GM21786 (cell line): ENCODE measurements around the gene PIP5K1B.

ENCODE experiments used
- ATAC-seq: cut with Tn5 transposase; IDR thresholded peaks from one replicate; pipeline ENCODE4 v1.9.1; 2021; ENCODE audit not compliant: unreplicated experiment

The PIP5K1B gene

DNA sequence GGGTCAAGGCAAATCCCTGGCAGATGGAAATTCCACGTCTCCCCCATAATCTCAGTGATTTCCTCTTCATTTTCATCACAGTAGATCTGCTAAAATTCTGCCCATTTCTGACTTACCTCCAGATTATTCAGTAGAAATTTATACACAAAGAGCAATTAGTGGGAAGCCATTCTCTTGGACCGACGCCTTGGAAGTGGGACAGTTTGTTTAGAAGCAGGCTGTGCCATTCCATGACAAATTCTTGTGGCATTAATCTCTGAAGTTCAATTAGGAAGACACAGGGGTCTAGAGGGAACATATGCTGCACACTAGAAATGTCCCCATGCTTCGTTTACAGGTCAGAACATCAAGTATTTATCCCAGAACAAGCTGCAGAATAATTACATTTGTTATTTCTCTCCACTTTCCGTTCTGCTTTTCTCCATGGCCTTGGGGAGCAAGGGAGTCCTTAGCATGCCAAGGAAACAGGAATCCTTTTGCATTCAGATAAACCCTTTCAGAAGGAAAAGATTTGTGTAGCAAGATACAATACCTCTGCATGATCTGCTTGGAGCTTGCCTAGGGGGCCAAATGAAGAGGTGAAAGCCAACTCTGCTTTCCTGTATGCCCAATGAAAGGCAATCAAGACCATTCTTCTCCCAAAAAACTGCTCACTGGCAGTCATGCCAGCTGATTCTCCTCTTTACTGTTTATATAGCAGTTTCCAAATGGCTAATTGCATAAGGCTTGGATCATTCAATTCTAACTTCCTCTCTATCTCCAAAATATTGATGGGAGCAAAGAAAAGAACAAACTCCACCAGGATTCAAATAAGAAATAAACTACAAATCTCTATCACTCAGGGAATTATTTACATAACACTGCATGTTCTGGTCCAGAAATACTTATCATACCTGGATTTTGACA, 311.4 kb downstream of the PIP5K1B start:
- no peak for ATAC-seq

- no peak for ATAC-seq
Measured at GRCh38 chr9:69018737-69019136, 313.7 kb downstream of the PIP5K1B start.

DNA sequence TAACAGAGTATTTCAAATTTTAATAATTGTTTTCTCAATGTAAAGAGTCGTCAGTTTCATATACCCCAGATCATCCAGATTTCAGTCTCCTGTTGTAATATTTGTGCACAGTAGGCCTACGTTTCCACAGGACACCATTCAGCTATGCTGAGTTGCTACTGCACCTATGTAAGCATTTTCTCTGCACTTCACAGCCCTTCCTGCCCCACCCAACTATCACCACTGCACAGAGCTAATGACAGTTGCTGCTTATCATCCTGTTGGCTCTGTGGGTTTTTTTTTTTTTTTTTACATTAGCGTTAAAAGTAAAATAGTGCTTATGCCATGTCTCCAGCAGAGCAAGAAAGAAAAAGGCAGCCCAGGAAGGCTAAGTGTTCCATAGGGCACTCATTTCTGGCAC, 314.8 kb downstream of the PIP5K1B start:
- no peak for ATAC-seq

DNA sequence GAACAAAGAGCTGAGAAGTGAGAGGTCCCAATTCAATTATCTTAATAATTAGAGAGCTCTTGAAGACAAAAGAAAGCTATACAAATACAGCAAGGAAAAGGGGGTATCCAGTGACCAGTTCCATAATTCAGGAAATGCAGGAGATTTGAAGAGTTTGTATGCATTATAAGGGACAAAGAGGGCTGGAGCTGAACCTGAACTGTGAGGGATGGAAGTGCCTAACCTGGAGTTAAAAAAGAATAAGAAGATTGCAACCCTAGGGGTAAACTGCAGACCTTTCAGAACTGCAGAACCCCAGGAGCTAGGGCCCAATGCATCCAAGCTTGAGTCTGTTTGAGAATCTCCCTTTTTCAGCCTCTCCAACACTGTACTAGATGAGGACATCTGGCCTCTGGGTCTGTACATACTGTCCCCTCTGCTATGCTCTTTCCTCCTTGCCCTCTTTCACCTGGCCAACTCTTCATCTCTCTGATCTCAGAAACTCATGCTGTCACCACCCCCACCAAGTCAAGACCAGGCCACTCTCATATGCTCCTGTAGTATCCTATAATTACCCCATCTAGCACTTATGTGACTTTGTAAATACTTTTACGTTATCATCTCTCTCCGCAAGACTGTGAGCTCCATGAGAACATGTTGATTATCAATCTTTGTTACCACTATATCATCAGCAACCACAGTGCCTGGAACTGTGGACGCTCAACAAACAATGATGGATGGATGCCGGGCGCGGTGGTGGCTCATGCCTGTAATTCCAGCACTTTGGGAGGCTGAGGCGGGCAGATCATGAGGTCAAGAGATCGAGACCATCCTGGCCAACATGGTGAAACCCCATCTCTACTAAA, 315.5 kb downstream of the PIP5K1B start:
- no peak for ATAC-seq

DNA sequence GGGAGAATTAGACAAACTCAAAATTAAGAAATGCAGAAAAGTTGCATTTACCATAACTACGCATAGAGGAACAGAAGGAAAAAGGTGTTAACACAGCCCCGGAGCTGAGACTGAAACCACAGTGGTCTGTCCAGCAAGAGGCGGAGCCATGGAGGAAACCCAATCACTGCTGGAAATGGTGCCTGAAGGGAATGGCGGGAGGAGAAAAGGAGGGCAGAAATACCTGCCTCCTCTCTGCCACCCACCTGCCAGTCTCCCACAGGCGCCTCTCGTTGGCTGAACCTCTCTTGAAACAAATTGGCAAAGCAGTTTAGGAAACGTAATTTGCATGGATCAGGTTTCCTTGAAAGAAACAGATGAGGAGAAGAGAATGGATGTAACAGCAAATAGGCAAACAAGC, 318.6 kb downstream of the PIP5K1B start:
- ATAC-seq, result no peak

GRCh38 chr9:69027355-69028097, 322.5 kb downstream of the PIP5K1B start:
- ATAC-seq, result peak; percentile 83

DNA sequence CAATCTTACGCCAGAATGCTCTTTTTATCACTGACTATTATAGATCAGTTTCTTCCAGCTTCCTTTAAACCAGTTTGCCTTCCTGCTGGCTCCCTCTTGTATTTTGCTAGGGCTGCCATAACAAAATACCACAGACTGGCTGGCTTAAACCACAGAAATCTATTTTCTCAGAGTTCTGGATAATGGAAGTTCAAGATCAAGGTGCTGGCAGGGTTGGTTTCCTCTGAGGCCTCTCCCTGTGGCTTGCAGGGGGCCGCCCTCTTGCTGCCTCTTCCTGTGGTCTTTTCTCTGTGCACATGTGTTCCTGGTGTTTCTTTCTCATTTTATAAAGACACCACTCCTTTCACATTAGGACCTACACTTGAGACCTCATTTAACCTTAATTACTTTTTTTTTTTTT, 323.7 kb downstream of the PIP5K1B start:
- no peak for ATAC-seq

DNA sequence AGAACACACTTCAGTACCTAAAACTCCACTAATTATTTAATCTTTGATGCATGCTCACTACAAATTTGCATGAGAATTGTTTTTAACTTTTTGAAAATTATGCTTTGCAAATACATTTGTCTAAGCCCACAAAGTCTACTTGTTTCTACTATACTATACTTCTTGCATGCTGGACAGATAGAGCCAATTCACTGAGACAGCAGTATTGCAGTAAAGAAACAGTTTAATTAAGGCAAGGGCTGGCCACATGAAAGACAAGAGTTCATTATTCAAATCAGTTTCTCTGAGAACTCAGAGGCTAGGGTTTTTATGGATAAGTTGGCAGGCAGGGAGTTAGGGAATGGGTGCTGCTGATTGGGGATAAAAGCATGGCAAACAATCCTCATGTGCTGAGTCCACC, 324.5 kb downstream of the PIP5K1B start:
- ATAC-seq, result no peak

DNA sequence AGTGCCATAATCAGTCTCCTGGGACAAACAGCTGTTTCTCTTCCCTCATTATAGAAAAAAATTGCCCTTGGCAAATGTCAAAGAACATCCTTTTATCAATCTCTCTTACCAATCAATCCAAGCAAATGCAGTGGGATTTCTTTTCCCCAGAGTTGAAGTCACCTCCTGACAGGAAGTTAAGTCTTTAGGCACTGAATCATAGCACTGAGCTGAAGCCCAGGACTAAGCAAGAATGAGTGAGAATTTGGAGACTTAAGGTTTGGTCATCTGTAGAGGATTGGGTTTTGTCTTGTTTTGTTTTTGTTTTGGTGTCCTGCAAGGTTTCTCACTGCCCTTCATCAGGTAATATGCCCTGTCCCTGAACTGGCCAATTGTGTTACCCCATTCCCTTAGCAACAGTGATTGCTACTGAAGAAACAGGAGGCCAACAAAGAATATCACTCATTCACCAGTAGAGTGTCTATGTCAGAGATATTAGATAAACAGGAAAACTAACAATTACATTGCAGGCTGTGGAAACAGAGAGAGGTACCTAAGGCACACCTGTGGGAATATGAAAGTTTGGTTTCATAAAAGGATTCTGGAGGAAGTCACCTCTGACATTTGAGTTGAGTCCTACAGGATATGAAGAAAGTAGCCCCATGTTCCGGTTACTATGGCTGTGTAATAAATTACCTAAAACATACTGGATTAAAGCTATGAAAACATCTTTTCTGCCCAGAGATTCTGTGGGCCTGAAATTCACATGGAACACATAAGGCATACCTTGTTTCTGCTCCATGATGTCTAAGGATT, 326.0 kb downstream of the PIP5K1B start:
- ATAC-seq, result no peak

DNA sequence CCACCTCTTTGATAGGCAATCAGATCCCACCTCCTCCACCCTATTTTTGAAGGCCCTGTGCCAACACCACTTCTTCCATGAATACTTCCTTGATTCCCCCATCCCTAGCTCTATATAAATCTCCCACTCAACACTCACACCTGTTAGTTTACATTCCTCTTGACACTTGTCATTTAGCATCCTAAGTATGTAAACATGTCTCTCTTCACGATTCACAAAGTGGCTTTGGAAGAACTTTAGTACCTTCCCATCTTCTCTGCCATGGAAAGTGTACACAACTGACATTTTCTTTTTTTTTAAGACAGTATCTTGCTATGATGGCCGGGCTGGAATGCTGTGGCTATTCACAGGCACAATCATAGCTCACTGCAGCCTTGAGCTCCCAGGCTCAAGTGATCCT, 329.0 kb downstream of the PIP5K1B start:
- no peak for ATAC-seq

DNA sequence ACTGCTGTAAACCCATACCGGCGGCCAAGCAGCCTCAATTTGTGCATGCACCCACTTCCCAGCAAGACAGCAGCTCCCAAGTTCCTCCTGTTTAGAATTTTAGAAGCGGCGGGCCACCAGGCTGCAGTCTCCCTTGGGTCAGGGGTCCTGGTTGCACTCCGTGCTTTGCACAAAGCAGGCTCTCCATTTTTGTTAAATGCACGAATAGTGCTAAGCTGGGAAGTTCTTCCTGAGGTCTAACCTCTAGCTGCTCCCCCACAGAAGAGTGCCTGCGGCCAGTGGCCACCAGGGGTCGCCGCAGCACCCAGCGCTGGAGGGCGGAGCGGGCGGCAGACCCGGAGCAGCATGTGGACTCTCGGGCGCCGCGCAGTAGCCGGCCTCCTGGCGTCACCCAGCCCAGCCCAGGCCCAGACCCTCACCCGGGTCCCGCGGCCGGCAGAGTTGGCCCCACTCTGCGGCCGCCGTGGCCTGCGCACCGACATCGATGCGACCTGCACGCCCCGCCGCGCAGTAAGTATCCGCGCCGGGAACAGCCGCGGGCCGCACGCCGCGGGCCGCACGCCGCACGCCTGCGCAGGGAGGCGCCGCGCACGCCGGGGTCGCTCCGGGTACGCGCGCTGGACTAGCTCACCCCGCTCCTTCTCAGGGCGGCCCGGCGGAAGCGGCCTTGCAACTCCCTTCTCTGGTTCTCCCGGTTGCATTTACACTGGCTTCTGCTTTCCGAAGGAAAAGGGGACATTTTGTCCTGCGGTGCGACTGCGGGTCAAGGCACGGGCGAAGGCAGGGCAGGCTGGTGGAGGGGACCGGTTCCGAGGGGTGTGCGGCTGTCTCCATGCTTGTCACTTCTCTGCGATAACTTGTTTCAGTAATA, 330.6 kb downstream of the PIP5K1B start, which contains the start of gene FXN:
Gene FXN (plus strand): TSS at position 315 of the 871 bp plus-strand sequence. CDS start 31 bp downstream, at position 346.
- ATAC-seq, result peak; percentile 95

- peak; percentile 27 for ATAC-seq
Measured at GRCh38 chr9:69036309-69036708, 331.3 kb downstream of the PIP5K1B start.

DNA sequence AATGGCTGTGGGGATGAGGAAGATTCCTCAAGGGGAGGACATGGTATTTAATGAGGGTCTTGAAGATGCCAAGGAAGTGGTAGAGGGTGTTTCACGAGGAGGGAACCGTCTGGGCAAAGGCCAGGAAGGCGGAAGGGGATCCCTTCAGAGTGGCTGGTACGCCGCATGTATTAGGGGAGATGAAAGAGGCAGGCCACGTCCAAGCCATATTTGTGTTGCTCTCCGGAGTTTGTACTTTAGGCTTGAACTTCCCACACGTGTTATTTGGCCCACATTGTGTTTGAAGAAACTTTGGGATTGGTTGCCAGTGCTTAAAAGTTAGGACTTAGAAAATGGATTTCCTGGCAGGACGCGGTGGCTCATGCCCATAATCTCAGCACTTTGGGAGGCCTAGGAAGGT, 331.8 kb downstream of the PIP5K1B start:
- ATAC-seq, result no peak

GRCh38 chr9:69040646-69041045, 335.6 kb downstream of the PIP5K1B start:
- ATAC-seq, result no peak

DNA sequence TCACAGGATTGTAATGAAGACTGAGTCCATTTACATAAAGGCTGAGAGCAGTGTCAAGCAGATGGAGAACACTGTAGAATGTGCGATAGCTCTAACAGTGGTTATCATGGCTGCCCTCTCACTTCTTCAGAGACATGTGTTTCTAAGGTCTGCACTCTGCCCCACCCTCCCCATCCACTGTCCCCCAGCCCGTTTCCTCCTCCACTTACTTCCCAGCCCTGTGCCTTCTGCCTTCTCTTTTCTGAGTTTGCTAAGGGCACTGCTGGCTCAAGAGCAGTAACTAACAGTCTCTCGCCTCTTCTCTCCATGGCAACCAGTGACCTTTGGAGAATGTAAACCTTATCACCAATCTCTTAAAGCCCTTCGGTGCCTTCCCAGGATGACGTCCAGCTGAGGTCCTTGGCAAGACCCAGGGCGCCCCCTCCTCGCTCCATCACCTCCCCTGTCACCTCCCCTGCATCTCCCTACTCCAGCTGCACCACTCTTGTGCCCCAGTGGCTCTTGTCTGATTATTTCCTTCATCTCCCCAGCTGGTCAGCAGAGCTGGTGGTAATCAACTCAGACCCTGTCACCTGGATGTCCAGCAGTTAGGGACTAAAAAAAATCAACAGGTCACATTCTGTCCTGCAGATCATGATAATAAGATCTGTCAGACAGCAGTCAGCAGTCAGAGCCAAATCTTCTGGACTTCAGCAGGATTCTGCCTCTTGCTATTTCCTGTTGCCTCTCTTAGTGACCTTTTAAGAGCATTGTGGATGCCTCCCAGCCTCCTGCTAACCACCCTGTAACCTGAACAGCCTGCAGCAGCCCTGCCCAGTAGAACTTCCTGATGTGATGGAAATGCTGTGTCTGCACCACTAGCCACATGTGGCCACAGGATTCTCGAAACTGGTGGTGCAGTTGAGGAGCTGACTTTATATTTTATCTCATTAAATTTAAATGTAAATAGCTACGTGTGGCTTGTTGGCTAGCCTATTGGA, 339.5 kb downstream of the PIP5K1B start:
- ATAC-seq, result no peak

GRCh38 chr9:69045821-69046220, 340.8 kb downstream of the PIP5K1B start:
- ATAC-seq, result no peak

DNA sequence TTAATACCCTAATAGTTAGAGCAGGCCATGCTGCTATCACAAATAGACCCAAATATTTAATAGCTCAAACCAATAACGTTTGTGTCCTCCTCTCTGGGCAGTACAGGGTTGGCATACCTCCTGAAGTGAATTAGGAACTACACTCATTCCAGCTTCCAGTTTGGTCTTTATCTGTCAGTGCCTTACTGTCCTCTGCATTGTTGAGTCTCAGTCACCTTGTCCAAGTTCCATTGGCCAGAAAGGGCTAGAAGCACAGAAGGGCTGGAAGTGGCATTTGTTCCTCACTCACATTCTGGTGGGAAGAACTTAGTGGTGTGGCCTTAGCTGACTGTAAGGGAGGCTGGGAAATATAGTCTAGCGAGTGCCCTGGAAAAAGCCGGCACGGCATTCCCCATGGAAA, 341.7 kb downstream of the PIP5K1B start:
- no peak for ATAC-seq

GRCh38 chr9:69047371-69047770, 342.3 kb downstream of the PIP5K1B start:
- ATAC-seq, result no peak
